Measurements from ENCODE around the gene KIF3B.
A peak's percentile ranks its signal among the peaks of the same experiment; 100 is the strongest.
"Not testable (repeated sequence)": the region's sequence is repeated elsewhere in the genome, so short reads cannot be mapped to it uniquely, and the experiment has no call there.

The KIF3B gene

DNA sequence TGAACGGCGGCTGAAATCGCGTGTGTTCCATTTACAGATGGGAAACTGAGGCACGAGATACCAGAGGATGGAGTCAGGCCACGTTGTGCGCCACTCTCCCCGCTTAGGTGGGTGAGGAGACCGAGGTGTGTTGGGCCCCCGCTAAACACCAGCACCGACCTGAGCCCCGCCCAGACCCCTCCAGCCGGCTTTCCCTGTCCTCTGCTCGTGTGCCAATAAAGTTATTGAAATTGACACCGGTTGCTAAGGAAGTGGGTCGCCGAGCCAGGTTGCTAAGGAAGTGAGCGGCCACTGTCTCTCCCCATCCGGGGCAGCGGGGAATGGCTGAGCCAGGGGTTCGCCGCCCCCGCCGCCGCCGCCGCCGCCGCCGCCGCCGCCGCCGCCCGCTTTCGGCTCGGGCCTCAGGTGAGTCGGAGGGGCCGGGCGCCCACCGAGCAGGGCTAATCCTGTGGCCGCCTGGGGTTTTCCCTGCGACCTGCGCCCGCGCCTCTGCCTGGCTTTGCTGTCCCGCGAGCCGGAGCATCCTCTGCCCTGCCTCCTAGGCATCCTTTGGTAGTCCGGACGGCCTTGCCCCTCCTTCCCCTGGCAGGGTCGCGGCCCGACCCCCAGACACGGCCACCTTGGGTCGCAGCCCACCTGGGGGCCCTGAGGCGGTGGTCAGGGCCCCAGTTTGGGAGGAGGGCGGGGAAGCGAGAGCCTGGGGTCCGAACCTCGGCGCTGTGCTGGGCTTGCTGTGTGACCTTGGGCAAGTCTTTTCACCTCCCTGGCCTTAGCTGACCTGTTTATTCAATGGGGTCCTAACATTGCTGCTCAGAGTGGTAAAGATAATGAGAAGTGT lies at the start of gene KIF3B:
KIF3B (plus strand) TSS at position 291 of the 838 bp plus-strand sequence. CDS start 32,127 bp downstream, outside the sequence.
- peak; percentile 14 to 89 (median 77) for DNase-seq

DNA sequence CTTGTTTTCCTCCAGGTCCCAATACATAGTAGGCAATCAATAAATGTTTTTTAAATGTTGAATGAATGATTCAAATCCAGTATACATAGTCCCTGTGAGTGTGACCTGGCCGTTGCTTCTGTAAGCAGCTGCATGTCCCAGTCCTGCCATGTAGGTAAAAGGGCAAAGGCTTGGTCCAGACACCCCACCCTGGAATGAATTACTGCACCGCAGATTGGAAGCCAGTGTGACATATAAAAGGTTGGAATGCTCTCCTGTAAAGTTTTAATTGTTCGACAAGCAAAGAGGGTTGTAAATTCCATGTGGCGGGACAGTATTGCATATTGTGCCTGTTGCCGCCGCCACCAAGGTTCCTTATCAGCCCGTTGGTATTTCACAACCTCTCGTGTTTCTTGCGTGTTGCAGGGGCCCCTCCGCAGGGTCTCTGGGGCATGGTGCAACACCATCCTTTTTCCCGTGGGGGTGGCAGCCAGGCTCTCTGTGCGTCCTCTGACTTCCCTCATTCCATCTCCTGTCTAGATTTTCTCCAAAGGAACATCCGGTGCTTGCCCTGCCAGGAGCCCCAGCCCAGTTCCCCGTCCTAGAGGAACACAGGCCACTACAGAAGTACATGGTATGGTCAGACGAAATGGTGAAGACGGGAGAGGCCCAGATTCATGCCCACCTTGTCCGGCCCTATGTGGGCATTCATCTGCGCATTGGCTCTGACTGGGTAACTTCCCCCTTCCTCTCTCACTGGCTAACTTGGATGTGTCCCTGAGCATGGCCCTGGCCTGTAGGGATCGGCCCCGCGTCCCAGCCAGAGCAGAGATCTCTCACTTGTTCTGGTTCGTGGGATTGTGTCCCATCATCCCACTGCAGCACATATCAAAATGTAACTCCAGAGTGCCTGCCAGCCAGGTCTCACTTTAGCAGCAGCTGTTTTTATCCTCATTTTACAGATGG lies 49.4 kb upstream of the KIF3B start:
- DNase-seq = peak in 4 of 51 donors; percentile 2 to 20 (median 12)

DNA sequence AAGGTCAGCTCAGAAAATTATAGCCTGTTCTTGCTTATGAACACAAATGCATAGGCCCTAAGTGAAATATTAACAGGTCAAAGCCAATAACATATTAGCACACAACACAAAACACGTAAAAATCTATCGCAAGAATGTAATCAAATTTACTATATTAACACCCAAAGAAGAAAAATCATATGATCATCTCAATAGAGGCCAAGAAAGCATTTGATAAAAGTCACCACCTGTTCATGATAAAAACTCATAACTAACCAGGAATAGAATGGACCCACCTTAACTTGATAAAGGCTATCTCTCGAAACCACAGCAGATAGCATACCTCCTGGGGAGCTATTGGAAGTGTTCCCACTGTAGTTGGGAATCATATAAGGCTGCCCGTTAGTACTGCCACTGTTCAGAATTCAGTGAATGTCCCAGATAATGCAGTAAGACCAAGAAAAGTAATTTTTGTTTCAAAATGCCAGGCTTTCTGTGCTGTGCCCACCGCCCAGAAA lies 48.2 kb upstream of the KIF3B start:
- DNase-seq = no peak

DNA sequence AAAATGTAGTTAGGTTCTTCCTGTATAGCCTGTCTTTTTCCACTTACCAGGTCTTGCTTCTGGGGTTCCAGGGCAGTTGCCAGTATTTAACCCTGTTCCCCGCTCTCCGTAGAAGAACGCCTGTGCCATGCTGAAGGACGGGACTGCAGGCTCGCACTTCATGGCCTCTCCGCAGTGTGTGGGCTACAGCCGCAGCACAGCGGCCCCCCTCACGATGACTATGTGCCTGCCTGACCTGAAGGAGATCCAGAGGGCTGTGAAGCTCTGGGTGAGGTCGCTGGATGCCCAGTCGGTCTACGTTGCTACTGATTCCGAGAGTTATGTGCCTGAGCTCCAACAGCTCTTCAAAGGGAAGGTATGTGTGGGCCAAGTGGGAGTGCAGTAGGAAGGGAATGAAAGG lies 46.7 kb upstream of the KIF3B start:
- no peak for DNase-seq

DNA sequence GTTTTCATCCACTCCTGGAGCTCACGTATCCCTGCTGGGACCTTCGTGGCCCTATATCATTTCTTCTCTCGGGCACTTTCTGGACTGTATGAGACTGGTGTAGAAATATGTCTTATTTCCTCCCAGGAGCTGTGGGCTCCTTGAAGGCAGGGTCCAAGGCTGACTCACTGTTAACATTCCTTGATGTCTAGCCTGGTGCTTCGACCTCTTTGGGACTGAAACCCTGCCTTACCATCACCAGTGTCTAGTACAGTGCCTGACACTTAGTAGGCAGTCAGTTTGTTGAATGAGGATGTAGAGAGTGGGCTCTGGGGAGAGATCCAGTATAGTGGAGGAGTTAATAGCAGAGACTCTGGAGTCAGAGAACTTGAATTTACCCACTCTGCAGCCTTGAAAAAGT lies 46.2 kb upstream of the KIF3B start:
- DNase-seq = no peak

DNA sequence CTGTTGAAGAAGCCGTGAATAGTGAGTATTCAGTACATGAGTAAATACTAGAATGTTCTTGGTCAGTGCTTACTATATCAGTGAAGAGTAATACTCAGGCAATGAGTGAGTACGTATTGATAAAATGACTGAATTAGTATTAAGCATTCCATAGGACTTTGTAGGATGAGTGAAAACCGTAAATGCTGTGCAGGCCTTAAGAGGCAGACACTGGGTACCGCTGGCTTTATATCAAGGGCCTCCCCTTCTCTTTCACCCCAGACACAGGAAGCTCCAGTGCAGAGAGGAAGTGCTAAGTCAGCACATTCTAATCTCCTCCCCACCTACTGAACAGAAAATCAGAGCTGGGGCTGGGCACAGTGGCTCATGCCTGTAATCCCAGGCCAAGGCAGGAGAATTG lies 45.6 kb upstream of the KIF3B start:
- DNase-seq = peak in 2 of 51 donors; percentile 1 to 6

DNA sequence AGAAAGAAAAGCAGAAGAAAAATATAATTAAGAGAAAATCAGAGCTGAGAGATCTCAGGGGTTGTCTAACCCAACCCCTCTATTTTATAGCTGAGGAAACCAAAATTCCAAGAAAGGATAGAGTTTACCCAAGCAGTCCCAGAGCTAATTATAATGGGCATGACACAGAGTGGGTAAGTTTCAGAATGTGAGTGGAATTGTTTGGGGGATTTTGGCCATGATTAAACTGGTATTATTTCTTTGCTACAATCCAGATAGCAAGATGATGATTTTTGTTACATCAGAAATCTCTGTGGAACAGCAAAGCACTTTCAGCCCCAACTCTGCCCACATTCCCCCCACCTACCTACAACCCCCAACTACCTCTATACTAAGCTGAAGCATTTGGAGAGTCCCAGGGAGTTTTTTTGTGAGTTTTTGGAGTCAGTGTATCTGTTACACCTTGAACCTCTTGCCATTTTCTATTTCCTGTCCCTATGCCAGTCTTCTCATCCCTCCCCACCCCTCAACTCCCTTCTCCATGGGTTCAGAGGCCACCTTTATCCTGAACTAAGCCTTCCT lies 45.0 kb upstream of the KIF3B start:
- DNase-seq = no peak

DNA sequence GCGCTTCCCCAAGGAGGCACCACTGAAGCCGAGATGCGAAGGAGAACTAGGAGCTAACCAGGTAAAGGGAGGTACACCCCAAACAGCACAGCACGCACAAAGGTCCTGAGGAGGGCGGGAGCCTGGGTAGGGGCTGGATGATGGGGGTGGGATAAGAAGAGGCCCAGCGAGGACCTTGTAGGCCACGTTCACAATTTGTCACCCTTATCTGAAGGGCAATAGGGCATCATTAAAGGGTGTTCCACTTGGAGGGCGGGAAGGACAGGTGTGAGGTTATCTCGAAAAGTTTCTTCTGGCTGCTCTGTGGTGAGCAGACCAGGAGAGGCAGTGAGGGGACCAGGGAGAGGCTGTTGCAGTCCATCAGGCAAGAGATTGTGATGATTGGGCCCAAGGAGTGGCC lies 44.2 kb upstream of the KIF3B start:
- no peak for DNase-seq

DNA sequence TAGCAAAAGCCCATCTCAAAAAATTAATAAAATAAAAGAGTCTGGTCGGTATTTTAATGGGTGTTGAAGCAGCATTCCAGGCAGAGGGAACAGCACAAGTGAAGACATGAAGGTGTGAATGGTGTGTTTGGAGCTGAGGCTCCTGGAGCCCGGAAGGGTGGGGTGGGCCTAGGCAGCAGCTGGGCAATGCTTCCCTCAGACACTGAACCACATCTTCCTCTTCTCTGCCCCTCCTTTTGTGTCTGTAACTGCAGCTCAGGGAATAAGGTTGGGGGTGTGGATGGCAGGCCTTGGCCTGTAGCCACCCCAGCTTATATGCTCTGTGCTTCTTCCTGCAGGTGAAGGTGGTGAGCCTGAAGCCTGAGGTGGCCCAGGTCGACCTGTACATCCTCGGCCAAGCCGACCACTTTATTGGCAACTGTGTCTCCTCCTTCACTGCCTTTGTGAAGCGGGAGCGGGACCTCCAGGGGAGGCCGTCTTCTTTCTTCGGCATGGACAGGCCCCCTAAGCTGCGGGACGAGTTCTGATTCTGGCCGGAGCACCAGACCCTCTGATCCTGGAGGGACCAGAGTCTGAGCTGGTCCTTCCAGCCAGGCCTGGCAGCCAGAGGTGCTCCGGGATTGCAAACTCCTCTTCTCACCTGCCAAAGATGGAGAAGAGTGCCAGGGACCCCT lies 43.2 kb upstream of the KIF3B start:
- no peak for DNase-seq

DNA sequence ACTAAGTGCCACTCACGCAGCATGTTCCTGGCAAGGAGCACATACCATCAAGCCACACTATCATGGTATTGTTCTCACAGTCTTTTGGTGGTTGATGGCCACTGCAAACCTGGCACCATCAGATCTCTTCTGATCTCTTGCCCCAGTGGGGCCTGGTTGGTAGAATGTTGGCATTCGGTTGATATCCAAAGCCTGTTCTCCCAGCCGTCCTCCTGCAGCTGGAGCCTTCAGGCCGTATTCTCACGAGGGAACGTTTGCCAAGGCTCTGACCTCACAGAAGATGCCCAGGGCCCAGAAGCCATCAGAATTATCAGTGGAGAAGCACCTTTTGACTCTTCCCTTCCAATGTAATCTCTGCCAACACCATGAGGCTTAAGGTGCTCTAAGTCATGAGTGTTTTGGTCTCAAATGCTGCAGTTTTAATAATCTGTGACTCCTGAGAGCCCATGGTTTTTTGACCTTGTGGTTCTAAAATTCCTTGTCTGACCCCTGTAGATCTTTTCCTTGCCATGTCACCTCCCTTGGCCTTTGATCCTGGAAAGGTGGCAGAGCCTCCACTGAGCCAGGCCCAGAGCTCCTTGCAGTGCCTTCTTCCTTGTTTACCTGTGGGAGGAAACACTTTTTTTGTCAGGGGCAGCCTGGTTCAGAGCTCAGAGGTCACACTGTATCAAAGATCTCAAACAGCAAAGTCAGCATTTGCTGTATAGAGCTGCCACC lies 42.0 kb upstream of the KIF3B start:
- DNase-seq = no peak

DNA sequence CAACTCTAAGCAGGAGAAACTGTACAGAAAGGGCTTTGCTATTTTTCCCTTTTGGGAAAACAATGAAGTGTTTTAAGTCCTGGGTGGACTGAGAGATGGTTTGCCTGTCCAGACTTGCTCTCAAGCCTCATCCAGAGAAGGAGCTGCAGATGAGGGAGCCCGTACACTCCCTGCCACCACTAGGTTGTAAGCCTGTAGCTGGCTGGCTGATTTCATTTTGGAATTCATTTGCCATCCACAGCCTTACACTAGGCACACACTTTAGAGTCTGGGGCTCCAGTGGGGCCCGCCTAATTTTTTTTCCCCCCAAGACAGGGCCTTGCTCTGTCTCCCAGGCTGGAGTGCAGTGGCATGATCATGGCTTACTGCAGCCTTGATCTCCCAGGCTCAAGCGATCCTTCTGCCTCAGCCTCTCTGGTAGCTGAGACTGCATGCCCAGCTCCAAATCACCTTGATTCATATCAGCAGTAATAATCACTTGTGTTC lies 41.4 kb upstream of the KIF3B start:
- no peak for DNase-seq

DNA sequence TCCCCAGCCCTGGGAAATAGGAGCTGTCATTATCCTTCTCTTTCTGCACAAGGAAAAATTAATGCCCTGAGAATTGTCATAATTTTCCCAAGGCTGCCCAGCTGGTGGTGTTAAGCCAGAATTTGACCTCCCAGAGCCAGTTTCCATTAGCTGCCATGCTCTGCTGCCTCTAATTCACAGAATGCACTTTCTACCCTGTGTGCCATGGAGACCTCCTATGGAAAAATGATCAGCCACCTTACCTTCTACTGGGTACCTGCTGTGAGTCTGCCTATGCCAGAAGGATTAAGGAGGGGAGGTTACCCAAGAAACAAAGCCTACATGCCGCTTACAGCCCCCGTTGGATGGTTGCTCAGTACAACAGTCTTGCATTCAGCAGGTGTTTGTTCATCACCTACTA lies 40.6 kb upstream of the KIF3B start:
- DNase-seq = no peak

DNA sequence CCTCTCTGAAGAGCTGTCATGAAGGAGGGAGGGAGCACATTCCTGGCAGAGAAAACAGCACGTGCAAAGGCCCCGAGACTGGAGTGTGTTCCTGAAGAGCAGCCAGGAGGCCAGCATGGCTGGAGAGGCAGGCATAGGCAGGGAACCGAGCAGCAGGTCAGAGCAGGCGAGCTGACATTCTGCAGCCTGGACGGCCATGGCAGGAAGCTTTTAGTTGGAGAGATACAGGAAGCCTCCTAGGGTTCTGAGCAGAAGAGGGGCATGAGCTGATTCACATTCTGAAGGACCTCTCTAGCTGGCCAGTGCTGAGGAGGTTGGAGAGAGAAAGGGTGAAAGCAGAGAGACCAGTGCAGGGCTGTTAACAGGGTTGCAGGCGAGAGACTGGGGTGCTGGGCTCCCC lies 40.0 kb upstream of the KIF3B start:
- DNase-seq = no peak

DNA sequence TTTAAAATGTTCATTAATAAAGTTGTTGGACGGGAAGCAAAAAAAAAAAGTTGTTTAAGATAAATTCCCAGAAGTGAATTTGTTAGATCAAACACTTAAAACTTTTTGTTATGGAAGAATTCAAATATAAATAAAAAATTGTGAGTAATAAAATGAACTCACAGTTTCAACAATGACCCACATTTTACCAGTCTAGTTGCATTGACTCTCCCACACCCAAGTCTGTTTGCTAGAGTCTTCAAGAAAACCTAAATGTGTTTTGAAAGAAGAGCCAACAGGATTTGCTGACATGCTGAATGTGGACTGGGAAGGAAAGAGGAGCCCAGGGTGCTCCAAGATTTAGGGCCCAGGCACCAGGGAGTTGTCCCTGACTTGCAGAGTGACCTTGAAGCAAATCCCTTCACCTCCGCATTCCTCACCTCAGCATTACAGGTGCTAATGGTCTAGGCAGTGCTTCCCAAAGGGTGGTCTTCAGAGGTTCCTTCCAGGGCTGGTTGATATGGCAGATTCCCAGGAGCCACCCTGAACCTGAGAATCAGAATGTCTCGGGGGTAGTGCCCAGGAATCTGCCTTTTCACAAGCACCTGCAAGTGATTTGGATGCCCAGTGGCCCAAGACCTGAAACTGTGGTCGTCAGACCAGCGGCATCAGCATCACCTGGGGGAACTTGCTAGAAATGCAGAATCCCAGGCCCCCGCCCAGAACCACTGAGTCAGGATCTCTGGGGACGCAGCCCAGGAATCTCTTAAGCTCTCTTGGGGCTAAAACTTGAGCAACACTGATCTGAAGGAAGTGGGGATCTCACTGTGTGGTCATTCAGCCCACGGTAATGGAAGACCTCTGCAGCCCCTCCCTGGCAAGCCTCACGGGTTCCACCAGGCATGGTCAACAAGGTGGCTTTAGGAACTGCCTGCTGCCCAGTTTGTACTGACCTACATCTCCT lies 38.7 kb upstream of the KIF3B start:
- no peak for DNase-seq

DNA sequence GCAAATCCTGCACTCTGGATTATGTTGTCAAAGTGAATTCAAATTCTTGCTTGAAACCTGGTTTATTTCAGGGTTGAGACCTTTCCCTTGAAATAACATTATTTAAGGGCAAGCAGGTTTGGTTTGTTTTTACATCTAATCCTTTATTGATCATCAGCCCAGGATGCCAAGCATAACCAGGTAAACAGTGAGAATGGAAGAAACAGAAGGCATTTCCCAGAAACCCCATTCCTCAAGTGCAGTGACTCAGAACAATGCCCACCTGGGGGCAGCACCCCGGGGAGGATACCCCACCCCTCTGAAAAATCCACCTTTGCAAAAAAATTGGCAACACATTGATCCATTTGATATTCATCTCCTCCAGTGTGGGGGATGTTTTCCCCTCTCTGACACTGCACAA lies 37.2 kb upstream of the KIF3B start:
- no peak for DNase-seq

DNA sequence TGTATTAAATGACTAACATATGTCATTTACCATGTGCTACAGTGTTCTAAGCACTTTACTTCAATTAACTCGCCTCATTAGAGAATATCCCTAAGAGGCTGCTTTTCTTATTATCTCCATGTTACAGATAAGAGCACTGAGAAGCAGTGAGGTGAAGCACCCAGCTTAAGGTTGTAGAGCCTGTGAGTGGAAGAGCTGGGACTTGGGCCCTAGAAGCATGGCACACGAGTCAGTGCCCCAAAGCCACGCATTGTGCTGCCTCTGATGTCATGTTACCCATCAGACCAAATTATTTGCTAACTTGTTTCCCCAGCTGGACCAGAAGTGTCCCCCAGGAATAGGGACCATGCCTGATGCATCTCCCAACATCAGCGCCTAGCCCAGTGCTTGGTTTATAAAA lies 35.6 kb upstream of the KIF3B start:
- DNase-seq = no peak

DNA sequence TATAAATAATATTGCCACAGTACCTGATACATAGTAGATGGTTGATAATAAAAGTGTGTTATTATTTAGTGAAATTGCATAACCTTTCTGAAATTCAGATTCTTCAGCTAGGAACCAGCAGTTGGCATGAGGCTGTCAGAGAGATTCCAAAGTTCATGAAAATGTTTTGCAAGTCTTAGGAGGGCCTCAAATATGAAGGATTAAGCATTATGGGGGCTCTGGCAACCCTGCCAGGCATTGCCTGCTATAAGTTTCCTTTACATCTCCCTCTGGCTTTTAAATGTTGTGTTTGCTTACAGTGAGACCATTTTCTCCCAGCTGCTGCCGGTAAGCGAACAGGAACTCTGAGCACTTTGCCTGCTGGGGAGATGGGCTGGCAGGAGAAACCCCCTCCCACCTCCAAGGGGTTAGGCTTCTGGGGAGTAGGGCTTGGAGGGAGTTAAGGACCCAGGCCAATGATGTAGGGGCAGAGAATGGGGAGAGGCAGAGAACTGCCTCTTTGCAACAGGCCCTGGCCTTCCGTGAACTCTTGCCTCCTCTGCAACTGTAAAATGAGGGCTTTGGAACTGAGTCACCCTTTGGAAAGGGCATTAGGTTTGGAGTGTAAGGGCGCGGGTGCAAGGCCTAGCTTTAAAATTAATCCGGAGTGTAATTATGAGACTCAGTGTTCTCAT lies 33.2 kb upstream of the KIF3B start:
- no peak for DNase-seq

DNA sequence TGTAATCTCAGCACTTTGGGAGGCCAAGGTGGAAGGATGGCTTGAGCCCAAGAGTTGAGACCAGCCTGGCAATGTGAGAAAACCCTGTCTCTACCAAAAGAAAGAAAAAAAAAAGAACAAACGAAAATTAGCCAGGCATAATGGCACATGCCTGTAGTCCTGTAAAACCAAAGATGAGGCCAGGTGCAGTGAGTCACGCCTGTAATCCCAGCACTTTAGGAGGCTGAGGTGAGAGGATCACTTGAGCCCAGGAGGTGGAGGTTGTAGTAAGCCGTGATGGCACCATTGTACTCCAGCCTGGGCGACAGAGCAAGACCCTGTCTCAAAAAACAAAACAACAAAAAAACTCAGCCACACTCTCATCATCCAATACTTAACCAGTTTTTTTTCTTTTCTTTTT lies 32.5 kb upstream of the KIF3B start:
- DNase-seq = no peak

DNA sequence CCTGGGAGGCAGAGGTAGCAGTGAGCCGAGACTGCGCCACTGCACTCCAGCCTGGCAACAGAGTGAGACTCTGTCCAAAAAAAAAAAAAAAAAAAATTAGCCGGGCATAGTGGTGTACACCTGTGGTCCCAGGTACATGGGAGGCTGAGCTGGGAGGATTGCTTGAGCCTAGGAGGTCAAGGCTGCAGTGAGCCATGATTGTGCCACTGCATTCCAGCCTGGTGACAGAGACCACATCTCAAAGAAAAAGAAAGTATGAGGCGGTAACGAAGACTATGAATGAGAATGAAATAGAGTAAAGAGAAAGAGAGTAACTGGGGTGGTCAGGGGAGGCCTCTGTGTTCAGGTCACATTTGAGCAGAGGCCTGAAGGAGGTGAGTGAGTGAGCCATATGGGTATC lies 31.2 kb upstream of the KIF3B start:
- DNase-seq = not testable (repeated sequence)
